ENCODE measurements around the gene FGD4.
"Not testable (repeated sequence)": the region's sequence is repeated elsewhere in the genome, so short reads cannot be mapped to it uniquely, and the experiment has no call there.

FGD4 gene

DNA sequence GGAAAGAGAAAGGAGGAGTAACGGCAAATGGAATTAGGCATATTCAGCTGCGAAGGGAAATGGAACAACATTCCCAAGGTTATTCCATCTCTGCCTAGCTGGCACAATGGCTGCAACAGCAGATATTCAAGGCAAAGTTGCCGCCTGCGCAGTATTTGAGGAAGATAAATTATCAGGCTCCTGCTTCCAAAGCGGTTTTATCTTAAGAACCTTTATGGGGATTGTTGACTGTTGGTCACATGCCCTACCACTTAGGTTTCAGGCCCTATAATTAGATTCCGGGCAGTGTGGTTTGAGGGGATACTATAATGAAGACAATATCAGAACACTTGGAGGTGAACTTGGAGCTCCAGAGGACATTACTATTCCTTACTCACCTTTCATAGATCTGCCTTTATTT, 99.7 kb downstream of the FGD4 start:
- peak; percentile 32 for DNase-seq

DNA sequence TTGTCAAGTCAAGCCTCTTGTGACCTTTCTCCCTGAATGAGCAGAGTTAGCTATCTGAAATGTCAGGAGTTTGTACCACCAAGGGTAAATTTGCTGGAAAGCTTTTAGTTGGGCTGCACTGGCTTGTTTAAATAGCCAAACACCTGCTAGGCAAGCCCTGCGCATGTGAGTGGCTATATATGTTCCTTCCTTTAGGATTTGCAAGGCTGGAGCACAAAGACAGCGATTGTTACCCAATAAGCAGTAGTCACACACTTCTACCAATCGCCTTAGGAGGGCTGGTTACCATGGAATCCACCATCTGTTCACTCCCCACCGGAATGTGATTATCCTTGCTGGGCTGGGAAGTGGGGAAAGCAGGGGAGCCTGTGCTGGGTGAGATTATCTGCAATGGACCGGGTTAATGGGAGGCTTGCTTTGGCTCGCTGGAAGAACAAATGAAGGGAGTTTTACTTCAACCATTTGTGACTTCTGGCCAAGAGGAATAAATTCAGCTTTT, 102.5 kb downstream of the FGD4 start:
- peak; percentile 92 for DNase-seq

DNA sequence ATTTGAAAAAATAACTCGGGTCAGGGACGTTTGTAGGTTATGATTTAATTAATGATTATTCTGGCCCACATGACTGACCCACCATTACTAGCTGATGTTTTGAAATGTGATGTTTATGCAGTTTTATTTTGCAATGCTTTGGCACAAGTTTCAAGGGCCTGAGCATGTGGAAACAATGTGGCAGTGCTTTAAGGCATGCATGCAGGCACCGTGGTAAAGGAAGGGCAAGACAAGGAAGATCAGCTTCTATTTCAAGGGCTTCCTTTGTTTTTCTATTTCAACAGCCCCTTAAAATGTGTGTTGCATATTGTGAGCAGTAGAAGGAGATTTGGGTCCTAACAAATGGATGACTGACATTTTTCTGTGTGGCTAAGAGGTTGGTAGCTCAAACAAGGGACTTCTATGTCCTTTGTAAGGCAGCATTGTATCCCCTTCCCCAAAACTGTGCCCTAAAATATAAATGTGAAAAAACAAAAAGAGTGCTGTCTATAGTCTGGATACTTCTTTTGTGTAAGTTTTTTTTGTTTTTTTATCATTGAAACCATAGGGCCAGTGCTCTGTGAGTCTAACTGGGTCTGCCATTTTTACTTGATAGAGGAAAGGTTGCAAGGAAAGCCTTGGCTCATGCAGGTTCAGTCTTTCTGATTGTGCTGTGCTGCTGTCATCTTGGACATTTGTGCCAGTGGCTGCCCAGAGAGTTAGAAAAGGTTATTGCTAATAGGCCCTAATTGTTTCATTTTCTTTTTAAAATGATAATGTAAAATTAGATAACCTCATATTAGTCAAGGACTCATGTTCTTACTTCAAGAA, 103.5 kb downstream of the FGD4 start:
- no peak for DNase-seq

DNA sequence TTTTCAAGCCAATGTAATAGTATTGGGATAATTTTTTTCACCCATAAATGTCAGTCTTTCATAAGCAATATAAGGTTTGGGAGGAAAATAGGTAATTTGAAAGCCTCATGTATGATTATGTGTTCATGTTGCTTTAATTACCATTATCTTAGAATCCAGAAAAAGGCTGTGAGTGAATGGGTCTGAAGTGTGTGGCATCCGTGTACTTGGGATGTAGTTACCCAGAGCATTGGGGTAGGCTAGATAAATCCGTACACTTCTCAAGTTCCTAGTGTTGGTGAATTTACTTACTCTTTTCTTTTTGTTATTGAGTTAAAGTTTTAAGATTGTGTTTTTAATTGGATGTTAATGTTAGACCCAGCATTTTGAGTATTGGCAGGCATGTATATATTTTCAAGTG, 104.4 kb downstream of the FGD4 start:
- DNase-seq = no peak

DNA sequence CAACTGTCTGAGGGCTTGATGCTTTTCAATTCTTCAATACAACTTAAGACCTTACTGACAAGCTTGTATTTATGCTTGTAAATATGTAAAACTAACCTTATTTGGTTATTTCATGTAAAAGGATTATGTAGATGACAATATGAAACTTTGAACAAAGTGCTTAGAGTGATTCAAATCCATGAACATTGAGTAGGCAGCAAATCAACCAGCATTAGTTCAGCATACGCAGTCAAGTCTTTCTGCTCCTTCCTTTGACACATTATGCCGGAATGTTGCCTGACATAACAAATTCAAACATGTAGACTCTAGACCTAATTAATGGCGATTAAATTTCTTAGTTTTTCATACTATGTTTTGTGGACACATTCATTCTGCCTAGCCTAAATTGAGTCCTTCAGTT, 105.2 kb downstream of the FGD4 start:
- DNase-seq = no peak

DNA sequence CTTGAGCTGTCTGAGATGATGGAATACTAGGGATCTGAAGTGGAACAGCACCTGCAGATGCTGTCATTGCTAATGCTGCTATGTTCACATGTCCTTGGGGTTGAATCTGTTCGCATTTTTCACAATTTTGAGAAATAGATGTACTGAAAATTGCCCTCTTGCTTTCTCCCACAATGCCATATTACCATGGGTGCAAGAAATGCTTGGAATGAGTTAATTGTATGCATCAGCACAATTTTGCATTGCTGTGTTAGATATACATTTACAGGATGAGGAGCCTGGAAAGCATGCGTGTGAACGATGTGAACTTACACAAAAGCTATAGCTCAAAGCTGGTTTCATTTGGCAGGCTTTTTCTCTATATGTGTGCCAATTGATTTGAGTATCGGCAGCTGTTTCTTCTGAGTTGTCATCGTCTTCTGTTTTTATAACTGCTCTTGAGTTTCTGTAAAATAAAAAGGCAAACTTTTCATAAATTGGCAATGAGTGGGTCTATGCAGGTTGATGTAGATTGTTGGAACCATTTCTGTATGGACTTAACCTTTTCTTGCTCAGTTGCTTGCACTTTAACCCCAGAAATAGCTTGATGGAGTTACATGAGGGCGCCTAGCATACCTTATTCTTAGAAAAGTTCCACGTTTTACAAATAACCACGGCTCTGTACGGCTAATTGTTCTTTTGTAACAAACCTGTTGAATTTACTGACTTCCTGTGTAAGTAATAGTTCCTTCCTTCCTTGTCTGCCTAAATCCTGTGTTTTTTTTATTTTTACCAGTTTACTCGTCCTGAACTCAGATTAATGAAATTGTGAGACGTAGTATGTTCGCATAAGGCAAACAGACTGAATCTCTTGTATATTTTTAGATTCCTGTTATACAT, 105.9 kb downstream of the FGD4 start:
- no peak for DNase-seq

DNA sequence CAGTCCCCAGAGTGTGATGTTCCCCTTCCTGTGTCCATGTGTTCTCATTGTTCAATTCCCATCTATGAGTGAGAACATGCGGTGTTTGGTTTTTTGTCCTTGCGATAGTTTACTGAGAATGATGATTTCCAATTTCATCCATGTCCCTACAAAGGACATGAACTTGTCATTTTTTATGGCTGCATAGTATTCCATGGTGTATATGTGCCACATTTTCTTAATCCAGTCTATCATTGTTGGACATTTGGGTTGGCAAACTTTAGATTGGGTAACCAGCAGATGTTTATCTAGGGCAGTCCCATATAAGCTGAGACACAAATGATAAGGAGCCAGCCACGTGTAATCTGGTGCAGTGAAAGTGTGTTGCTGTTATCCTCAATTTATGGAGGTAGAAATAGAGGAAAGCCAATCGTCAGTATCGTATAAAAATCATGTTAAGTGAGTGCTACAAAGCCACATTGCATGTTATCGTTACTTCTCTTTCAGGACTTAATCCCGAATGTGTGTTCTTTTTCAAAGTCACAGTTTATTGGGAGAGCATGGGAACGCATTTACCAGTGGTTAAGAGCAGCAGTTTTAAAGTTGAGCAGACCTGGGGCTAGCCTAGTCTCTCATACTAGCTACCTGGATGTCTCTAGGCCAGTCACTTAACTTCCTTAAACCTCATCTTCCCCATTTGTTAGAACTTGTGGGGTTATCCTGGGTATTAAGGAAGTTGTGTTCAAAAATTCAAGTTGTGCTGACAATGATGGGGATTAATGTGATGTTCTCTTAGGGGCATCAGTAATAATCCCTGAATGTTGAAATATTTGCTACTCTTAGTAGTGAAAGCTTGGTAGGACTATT, 108.0 kb downstream of the FGD4 start:
- DNase-seq = not testable (repeated sequence)

DNA sequence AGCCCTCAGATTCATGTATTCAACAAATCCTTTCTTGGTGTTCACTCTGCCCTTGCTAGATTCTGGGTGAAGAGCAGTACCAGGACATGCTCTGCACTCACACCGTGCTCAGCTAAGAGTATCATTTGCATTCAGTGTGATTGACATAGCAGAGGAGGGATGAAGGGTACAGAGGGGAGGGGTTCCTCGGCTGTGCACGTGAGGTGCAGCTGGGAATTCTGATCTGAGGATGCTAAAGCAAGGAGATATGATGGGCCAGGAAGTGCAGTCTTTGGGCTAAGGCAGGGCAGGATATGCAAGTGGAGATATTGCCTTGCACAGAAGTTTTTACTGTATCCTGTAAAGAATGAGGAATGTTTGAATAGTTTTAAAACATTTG, 108.6 kb downstream of the FGD4 start:
- DNase-seq = no peak

DNA sequence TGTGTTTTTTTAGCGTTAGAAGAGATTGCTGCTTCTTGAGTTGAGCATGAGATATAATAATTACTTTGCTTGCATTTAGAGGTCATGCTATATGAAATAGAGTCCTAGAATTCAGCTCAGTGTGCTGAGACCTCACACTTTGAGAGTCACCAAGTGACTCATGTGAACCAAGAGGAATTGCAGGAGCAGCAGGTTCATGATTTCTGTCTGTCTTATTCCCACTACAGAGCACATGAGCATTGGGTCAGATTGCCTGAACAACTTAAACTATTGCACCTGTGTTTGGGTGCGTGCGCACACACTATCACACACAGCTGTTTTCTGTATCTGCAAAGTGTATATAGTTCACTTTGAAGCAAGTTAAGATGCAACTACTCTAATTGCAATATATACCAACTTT, 109.3 kb downstream of the FGD4 start:
- no peak for DNase-seq

DNA sequence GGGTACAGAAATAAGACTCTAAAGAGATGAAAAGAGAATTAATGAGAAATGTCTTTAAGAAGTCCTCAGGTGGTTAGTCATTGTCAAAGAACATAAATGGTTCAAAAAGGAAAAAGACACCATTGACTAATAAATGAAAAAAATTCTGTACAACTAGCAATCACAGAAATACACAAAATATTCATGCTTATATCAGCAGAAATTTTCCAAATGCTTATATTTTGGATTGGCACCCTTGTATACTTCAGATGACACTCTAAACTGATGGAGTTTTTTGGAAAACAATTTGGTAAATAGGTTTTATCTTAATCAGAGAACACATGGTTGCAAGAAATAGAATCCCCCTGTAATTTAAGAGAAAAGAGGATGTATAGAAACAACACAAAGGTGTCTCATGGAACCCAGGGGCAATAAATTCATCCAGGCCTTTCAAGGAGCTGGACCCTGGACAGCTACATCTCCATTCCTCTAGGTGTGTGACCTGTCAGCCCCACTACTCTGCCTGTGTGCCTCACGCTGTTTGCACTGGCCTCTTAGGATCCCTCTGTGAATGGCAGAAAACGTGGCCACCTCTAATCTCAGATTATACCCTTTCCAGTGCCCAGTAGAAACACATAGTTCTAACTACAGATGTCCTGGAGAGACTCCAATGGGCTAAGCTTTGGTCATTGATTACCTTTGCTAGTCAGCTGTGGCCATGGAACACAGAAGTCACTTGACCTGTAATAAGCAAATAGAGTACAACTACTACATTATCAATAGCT, 110.2 kb downstream of the FGD4 start:
- no peak for DNase-seq

DNA sequence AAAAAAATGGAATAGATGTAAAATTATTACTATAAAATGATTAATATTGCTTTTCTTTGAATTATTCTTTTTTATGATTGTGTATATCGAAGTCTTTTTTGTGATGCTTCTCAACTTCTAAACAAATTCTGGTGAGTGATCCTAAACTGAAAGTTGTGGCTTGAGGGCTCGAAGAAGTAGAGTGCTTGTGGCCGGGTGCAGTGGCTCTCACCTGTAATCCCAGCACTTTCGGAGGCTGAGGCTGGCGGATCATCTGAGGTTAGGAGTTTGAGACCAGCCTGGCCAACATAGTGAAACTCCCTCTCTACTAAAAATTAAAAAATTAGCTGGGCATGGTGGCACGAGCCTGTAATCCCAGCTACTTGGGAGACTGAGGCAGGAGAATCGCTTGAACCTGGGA, 112.6 kb downstream of the FGD4 start:
- not testable (repeated sequence) for DNase-seq

DNA sequence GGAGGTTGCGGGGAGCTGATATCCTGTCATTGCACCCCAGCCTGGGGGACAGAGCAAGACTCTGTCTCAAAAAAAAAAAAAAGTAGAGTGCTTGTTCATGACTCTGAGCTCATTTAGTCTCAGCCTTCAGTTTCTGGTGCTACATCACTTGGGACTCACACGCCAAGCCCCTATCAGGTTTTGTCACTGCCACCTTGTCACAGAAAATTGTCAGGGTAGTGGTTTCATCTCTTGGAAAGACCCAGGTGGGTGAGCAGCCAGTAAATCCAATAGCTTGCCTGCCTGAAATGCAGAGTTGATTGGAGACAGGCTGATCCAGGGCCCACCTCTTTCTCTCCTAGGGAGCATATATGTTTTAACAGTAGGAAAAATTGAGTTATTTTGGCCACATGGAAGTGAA, 113.0 kb downstream of the FGD4 start:
- no peak for DNase-seq

DNA sequence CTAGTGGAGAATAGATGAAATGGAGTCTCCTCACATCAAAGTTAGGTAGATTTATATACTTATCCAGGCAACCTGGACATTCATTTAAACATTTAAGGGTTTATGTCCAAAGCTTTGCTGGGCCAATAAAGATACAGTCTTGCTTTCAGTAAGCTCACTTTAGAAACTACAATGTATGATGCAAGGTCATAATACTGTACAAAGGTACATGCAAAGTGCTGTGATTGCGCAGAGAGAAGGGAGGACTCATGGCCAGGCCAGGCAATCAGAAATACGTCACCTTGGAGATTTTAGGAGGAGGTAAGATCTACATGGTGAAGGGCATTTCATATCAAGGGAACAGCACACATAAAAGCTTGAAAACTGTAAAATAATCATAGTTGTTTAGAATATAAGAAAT, 113.6 kb downstream of the FGD4 start:
- DNase-seq = no peak

DNA sequence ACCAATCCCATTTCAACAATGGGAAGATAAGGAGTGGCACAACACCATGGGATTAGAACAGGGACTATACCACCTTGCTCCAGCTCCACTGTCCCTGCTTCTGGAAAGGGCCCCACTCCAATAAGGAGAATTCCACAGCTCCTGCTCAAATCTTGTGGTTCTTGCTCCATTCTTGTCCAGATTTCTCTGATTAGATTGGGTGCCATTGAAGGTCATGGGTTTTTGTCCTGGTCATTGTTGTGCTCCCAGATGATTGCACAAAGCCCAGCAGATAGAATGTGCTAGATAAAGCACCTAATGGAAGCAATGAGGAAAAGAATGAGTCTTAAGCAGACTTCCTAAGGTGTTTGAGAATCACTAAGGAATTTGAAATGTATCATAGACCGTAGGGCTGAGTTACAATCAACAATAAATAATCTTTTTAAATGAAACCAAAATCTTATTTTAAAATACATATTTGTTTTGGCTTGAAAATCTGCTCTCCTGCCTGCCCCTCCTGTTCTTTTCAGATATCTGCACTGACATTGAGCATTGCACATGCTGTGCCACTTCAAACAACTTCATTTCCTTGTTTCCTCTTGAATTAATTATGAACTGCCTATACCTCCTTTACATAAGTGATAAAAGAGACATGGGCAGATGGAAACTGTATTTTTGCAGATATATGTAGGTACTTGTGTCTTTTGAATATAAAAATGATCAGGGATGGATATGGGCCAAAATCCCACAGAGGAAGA, 115.9 kb downstream of the FGD4 start:
- peak; percentile 40 for DNase-seq

DNA sequence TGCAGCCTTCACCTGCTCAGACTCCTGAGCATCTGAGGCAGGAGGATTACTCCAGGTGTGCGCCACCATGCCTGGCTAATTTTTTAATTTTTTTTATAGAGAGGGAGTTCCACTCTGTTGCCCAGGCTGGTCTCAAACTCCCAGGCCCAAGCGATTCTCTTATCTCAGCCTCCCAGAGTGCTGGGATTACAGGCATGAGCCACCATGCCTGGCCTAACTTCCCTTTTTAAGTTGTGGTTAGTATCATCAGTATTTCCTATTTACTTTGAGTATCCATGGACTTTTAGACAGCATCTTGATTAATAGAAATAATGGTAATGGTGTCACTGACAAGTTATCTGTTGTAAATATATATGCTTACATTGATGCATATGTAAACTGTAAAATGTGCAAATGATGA, 116.9 kb downstream of the FGD4 start:
- DNase-seq = no peak

DNA sequence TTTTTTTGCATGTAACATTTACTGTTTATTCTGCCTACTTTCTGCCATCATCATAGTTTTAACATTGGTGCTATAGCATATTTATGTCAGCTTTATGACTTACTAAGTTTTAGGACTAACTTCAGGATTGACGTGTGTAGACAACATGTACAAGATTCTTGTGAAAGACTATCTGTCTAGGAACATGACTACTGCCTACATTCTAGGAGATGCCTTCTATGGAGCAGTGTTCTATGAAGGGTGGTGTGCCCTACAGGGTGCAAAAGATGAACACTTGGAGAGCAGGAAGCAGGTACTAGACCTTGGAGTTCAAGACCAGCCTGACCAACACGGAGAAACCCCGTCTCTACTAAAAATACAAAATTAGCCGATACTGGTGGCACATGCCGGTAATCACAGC, 118.6 kb downstream of the FGD4 start:
- no peak for DNase-seq

DNA sequence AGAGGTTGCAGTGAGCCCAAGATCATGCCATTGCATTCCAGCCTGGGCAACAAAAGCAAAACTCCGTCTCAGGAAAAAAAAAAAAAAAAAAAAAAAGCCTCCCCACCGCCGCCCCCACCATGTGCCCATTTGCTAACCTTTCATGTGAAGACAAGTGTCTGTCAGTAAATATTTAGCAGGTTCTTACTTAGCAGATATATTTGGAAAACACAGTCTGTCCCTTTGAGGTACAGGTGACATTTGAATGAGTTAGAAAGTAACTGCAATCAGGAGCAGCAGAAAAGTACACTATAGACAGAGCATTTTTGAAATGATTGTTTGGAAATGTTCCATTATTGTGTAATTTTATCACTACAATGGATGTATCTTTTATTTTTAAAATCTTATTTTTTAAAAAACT, 119.7 kb downstream of the FGD4 start:
- DNase-seq = no peak

DNA sequence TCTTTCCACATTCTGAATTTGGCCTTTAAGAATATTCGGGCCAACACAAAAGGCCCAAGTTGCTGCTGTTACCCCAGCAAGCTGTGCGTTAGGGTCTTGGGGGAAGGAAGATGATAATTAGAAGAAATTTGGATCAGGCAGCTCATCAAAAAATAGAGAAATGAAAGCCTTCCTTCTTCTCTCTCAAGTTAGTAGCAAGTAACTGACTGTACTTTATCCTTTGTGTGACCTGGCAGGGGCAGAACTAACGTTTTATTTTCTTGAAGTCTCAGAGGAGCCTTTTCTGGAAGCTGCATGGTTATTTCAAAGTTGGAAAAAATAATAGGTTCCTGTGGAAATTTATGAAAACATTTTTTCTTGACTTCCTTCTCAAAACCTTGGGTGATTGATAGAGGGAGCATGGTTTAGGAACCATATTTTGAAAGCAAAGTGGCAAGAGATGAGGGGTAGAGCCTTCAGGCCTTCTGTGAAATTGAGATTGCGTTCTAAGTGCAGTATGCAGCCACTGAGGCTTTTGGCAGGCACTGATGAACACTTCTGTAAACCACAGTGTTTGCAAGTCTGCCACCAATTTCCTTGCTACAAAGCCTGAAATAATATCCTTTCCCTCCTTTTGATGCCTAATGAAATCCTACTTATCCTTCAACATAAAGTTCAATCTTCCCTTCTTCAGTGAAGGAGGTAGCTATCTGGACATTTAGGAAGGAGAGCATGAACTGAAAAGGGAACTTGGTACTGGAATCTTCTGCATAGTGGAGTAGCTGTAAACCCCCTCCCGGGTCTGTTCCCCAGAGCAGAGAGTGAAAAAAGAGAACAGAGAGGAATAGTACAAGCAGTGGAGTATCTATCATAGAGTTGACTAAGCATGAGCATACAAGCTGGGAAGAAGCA, 123.2 kb downstream of the FGD4 start:
- DNase-seq = no peak

DNA sequence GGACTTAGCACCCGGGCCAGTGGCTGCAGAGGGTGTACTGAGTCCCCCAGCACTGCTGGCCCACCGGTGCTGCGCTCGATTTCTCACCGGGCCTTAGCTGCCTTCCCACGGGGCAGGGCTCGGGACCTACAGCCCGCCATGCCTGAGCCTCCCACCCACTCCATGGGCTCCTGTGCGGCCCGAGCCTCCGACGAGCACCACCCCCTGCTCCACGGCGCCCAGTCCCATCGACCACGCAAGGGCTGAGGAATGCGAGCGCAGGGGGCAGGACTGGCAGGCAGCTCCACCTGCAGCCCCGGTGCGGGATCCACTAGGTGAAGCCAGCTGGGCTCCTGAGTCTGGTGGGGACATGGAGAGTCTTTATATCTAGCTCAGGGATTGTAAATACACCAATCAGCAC, 126.4 kb downstream of the FGD4 start:
- not testable (repeated sequence) for DNase-seq

DNA sequence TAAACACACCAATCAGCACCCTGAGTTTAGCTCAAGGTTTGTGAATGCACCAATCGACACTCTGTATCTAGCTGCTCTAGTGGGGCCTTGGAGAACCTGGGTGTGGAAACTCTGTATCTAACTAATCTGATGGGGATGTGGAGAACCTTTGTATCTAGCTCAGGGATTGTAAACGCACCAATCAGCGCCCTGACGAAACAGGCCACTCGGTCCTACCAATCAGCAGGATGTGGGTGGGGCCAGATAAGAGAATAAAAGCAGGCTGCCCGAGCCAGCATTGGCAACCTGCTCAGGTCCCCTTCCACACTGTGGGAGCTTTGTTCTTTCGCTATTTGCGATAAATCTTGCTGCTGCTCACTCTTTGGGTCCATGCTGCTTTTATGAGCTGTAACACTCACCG, 127.0 kb downstream of the FGD4 start:
- not testable (repeated sequence) for DNase-seq

DNA sequence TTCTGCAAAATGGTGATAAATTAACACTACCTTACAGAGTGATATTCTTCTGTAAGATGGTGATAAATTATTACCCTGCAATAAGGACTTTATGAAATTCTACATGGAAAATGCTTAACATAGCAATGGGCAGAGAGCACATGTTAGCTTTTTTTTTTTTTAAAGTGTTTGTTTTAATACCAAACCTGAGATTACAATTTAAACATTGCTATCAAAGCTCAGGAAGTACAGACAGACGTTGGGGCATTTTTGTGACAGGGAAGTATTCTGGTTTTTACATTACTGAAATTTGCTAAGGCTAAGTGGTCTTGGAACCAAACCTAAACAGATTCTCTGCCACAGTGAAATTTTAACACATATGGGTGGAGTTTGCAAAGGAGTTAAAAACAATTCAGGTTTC, 133.1 kb downstream of the FGD4 start:
- no peak for DNase-seq

Measured in DMS153 (cell line).